ENCODE results near the gene MRPS15.
"Not testable (repeated sequence)": the region's sequence is repeated elsewhere in the genome, so short reads cannot be mapped to it uniquely, and the experiment has no call there.

MRPS15 gene

GRCh38 chr1:36463803-36464604 lies at the start of gene MRPS15:
Gene MRPS15 (minus strand): TSS chr1:36464384. CDS start chr1:36464275, 109 bp downstream.
- DNase-seq, result peak; percentile 49 to 98 (median 93)

- DNase-seq, result no peak
These were observed 48.7 kb upstream of the MRPS15 start for GRCh38 chr1:36512842-36513241.

- DNase-seq, result no peak
These were observed 47.9 kb upstream of the MRPS15 start for GRCh38 chr1:36511804-36512798.

- DNase-seq, result not testable (repeated sequence)
These were observed 47.0 kb upstream of the MRPS15 start for GRCh38 chr1:36511220-36511619.

GRCh38 chr1:36510418-36510817 lies 46.2 kb upstream of the MRPS15 start:
- no peak for DNase-seq

- DNase-seq, result no peak
These were observed 44.1 kb upstream of the MRPS15 start for GRCh38 chr1:36508257-36508656.

GRCh38 chr1:36506276-36506920 lies 42.2 kb upstream of the MRPS15 start:
- no peak for DNase-seq

- no peak for DNase-seq
These were observed 39.5 kb upstream of the MRPS15 start for GRCh38 chr1:36503733-36504132.

- no peak for DNase-seq
These were observed 39.0 kb upstream of the MRPS15 start for GRCh38 chr1:36503159-36503558.

GRCh38 chr1:36502616-36503015 lies 38.4 kb upstream of the MRPS15 start:
- no peak for DNase-seq

GRCh38 chr1:36501911-36502310 lies 37.7 kb upstream of the MRPS15 start:
- not testable (repeated sequence) for DNase-seq

GRCh38 chr1:36497207-36497606 lies 33.0 kb upstream of the MRPS15 start:
- DNase-seq, result no peak

- DNase-seq, result no peak
These were observed 30.8 kb upstream of the MRPS15 start for GRCh38 chr1:36494971-36495370.

- DNase-seq, result no peak
These were observed 29.3 kb upstream of the MRPS15 start for GRCh38 chr1:36493524-36493923.

GRCh38 chr1:36492491-36492890 lies 28.3 kb upstream of the MRPS15 start:
- DNase-seq, result no peak

GRCh38 chr1:36489258-36490051 lies 25.3 kb upstream of the MRPS15 start:
- not testable (repeated sequence) for DNase-seq

- DNase-seq, result no peak
These were observed 23.7 kb upstream of the MRPS15 start for GRCh38 chr1:36487906-36488305.

- not testable (repeated sequence) for DNase-seq
These were observed 23.1 kb upstream of the MRPS15 start for GRCh38 chr1:36487336-36487725.

GRCh38 chr1:36486439-36487335 lies 22.5 kb upstream of the MRPS15 start:
- DNase-seq, result peak in 32 of 58 donors; percentile 5 to 64 (median 24)

GRCh38 chr1:36486093-36486438 lies 21.9 kb upstream of the MRPS15 start:
- no peak for DNase-seq

Measured in anterior cingulate cortex (tissue), 58 donors.